Gastroesophageal sphincter (tissue), 4 donors: Measurements from ENCODE around the gene LAMA2. TPM values are rescaled to one million over a fixed set of nuclear protein-coding genes. Genes with fewer than 3 reads are reported as not detected.

Source experiments
- ATAC-seq: fragments of 150-250 bp; one replicate; pipeline ENCODE4 v1.9.1; 2016; ENCODE audit warnings: mild to moderate bottlenecking, moderate library complexity
- H3K27ac ChIP-seq, 4 donors: fragments of 200-600 bp; sonication (generic) in 3 of 4; 1 replicate in 3 of 4; 2 replicates in 1 of 4; pipeline ENCODE4 v1.5.1; 2016 to 2019
- H3K27me3 ChIP-seq: fragments of 200-600 bp; sonication (generic); one replicate; pipeline ENCODE4 v1.5.1; 2019
- H3K36me3 ChIP-seq, 2 donors: fragments of 200-600 bp; sonication (generic); one replicate each; pipeline ENCODE4 v1.5.1; 2019; ENCODE audit warnings: control low read depth in 1 of 2
- H3K4me1 ChIP-seq, 3 donors: fragments of 200-600 bp; sonication (generic); 1 replicate in 2 of 3; 2 replicates in 1 of 3; pipeline ENCODE4 v1.5.1; 2016 to 2019; ENCODE audit warnings: control low read depth in 2 of 3
- H3K4me3 ChIP-seq, 2 donors: fragments of 200-600 bp; sonication (generic); one replicate each; pipeline ENCODE4 v1.5.1; 2019; ENCODE audit warnings: mild to moderate bottlenecking in 1 of 2, moderate library complexity in 1 of 2
- H3K9me3 ChIP-seq, 3 donors: fragments of 200-600 bp; sonication (generic); one replicate each; pipeline ENCODE4 v1.5.1; 2017 to 2019; ENCODE audit warnings: control low read depth in 2 of 3
- CTCF ChIP-seq, 4 experiments: fragments of 200-600 bp in 2 of 4; fragments of 450-650 bp in 2 of 4; sonication (generic) in 1 of 4; IDR thresholded peaks; one replicate each; pipeline ENCODE4 v1.5.1; 2017 to 2019; ENCODE audit warnings: antibody characterized with exemption in 4 of 4, mild to moderate bottlenecking in 2 of 4, moderate library complexity in 2 of 4
- EP300 ChIP-seq: sonication (generic); formaldehyde crosslinking; IDR thresholded peaks from one replicate; pipeline ENCODE4 v1.6.1; 2017; ENCODE audit warnings: antibody characterized with exemption, mild to moderate bottlenecking
- POLR2A ChIP-seq, 2 donors: fragments of 450-650 bp; IDR thresholded peaks; one replicate each; pipeline ENCODE4 v1.6.1; 2017; ENCODE audit warnings: antibody characterized with exemption in 2 of 2, mild to moderate bottlenecking in 2 of 2, moderate library complexity in 1 of 2
- POLR2AphosphoS5 ChIP-seq: sonication (generic); formaldehyde crosslinking; IDR thresholded peaks from one replicate; pipeline ENCODE4 v1.6.1; 2017; ENCODE audit warnings: antibody characterized with exemption
- whole genome bisulfite sequencing, 2 donors: methylation state at CpG; one replicate each; pipeline ENCODE4 v1.1.5; 2018; ENCODE audit warnings: low coverage in 1 of 2; 5-methylcytosine and 5-hydroxymethylcytosine counted together
- total RNA-seq, 4 donors: library from RNA; depleted of rRNA; stranded (reverse); fragments of >200 nt; gene quantifications; one replicate each; pipeline ENCODE4 v1.1.0, GENCODE V29; 2016

Gene LAMA2
- total RNA-seq, 4 donors from 2014 or later, result 103 to 199 (median 153) TPM

- WGBS, 2 donors, result 64 to 67% methylated on average over 2 of the region's 2 CpGs
Measured at GRCh38 chr6:129242546-129242945, 359.6 kb downstream of the LAMA2 start.

GRCh38 chr6:129243377-129243776 lies 360.4 kb downstream of the LAMA2 start:
- TF ChIP-seq POLR2AphosphoS5, result no peak
- no peak for TF ChIP-seq EP300
- TF ChIP-seq POLR2A (IDR thresholded peaks at IDR 0.05), result no peak
- no peak for TF ChIP-seq CTCF (IDR thresholded peaks at IDR 0.05)
- no peak for ATAC-seq
- Histone ChIP-seq H3K27me3 (no peaks in the 10 kb centered on the region), H3K4me3 (no peak overlapping the region), H3K9me3 (no peaks in the 10 kb centered on the region), H3K27ac (no peak overlapping the region), H3K4me1 (peaks cover 0 to 5% (median 0%) of the 10 kb centered on the region in 3 donors), H3K36me3 (no peaks in the 10 kb centered on the region)
- WGBS, 2 donors, result 76 to 92% methylated on average over 2 of the region's 2 CpGs

More at GRCh38 chr6:129242546-129242945, 359.6 kb downstream of the LAMA2 start:
- no peak for ATAC-seq
- TF ChIP-seq EP300 (no peak), POLR2AphosphoS5 (no peak), CTCF (IDR thresholded peaks at IDR 0.05) (no peak), POLR2A (IDR thresholded peaks at IDR 0.05) (no peak)
- Histone ChIP-seq H3K4me3 (no peak overlapping the region), H3K27me3 (no peaks in the 10 kb centered on the region), H3K9me3 (no peaks in the 10 kb centered on the region), H3K36me3 (no peaks in the 10 kb centered on the region), H3K4me1 (peaks cover 0 to 5% (median 0%) of the 10 kb centered on the region in 3 donors), H3K27ac (no peak overlapping the region)

GRCh38 chr6:129248946-129249345 lies 366.0 kb downstream of the LAMA2 start:
- peaks cover 0 to 6% (median 0%) of the 10 kb centered on the region in 3 donors for H3K4me1 ChIP-seq
- H3K27ac ChIP-seq, result no peak overlapping the region
- no peak for ATAC-seq
- no peak for TF ChIP-seq POLR2AphosphoS5
- no peak for TF ChIP-seq POLR2A (IDR thresholded peaks at IDR 0.05)
- TF ChIP-seq CTCF (IDR thresholded peaks at IDR 0.05), result no peak
- TF ChIP-seq EP300, result no peak
- H3K9me3 ChIP-seq, result no peaks in the 10 kb centered on the region
- H3K36me3 ChIP-seq, result no peaks in the 10 kb centered on the region
- H3K4me3 ChIP-seq, result no peak overlapping the region
- WGBS, 2 donors, result 57 to 70% methylated on average over 2 to 3 of the region's 4 CpGs
- no peaks in the 10 kb centered on the region for H3K27me3 ChIP-seq

DNA sequence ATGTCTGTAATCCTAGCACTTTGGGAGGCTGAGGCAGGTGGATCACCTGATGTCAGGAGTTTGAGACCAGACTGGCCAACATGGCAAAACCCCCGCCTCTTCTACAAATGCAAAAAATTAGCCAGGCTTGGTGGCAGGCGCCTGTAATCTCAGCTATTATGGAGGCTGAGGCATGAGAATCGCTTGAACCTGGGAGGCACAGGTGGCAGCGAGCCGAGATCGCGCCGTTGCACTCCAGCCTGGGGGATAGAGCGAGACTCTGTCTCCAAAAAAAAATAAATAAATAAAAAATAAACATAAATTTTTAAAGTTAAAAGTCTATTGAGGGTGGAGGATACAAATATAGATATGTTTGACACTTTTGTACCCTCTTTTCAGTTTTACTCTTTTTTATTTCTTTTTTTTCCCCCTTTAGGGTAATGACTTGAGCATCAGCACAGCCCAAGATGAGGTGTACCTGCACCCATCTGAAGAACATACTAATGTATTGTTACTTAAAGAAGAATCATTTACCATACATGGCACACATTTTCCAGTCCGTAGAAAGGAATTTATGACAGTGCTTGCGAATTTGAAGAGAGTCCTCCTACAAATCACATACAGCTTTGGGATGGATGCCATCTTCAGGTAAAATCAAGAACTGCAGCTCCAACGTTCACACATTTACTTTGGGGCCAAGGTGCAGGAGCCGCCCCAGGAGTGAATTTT lies 368.9 kb downstream of the LAMA2 start:
- H3K27ac ChIP-seq, result no peak overlapping the region
- no peak for ATAC-seq
- H3K4me3 ChIP-seq, result no peak overlapping the region
- no peaks in the 10 kb centered on the region for H3K27me3 ChIP-seq
- H3K9me3 ChIP-seq, result no peaks in the 10 kb centered on the region
- peak; percentile 49 to 68 (median 62) for TF ChIP-seq CTCF (IDR thresholded peaks at IDR 0.05)
- TF ChIP-seq POLR2A (IDR thresholded peaks at IDR 0.05), result no peak
- no peak for TF ChIP-seq EP300
- no peak for TF ChIP-seq POLR2AphosphoS5
- H3K36me3 ChIP-seq, result no peaks in the 10 kb centered on the region
- 58 to 61% methylated on average over 10 to 12 of the region's 13 CpGs for WGBS, 2 donors
- H3K4me1 ChIP-seq, result peaks cover 0 to 6% (median 0%) of the 10 kb centered on the region in 3 donors
